Measurements from ENCODE around the gene TTC33.

DNA sequence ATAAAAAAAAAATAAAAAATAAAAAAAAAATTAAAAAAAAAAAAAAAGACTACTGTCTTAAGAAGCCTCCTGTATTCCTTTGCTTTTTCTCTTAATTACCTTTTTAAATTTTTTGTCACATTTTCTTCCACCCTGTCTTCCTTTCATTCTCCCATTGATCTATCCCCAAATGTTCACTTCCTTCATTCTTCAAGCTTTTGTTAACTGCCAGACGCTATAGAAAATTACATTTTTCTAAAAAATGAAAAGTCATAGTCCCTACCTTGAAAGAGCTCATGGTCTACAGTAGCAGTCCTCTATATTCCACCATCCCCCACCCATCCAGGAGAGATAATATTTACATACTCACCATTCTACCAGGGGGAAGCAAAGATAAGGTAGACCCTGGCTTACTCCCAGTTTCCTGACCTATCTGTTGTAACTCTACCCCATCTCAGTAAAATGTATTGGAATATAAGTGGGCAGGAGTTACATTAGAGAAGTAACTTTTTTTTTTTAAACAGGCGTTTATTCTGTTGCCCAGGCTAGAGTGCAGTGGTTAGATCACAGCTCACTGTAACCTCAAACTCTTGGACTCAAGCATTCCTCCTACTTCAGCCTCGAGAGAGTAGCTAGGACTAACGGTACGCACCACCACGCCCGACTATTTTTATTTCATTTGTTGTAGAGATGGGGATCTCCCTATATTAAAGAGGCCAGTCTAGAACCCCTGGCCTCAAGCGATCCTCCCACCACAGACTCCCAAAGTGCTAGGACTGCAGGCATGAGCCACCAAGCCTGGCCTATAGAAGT, 46.2 kb upstream of the TTC33 start:
- TF ChIP-seq, protein P1, sequence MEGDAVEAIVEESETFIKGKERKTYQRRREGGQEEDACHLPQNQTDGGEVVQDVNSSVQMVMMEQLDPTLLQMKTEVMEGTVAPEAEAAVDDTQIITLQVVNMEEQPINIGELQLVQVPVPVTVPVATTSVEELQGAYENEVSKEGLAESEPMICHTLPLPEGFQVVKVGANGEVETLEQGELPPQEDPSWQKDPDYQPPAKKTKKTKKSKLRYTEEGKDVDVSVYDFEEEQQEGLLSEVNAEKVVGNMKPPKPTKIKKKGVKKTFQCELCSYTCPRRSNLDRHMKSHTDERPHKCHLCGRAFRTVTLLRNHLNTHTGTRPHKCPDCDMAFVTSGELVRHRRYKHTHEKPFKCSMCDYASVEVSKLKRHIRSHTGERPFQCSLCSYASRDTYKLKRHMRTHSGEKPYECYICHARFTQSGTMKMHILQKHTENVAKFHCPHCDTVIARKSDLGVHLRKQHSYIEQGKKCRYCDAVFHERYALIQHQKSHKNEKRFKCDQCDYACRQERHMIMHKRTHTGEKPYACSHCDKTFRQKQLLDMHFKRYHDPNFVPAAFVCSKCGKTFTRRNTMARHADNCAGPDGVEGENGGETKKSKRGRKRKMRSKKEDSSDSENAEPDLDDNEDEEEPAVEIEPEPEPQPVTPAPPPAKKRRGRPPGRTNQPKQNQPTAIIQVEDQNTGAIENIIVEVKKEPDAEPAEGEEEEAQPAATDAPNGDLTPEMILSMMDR (IDR thresholded peaks at IDR 0.05 in 8 of 11, conservative IDR thresholded peaks at IDR 0.05 in 3 of 11), result no peak
- TF ChIP-seq POLR2AphosphoS5 (IDR thresholded peaks at IDR 0.05), result no peak

Data from spleen (tissue), 7 donors.